GM21825 (cell line): ENCODE data around the gene ZFYVE28.

Source experiments
- ATAC-seq: cut with Tn5 transposase; IDR thresholded peaks from one replicate; pipeline ENCODE4 v1.9.1; 2021; ENCODE audit warnings: mild to moderate bottlenecking, moderate library complexity; ENCODE audit not compliant: unreplicated experiment

The ZFYVE28 gene

GRCh38 chr4:2334826-2335728 is 83.4 kb downstream of the ZFYVE28 start:
- ATAC-seq = no peak

GRCh38 chr4:2333916-2334644 is 84.4 kb downstream of the ZFYVE28 start:
- ATAC-seq = no peak

DNA sequence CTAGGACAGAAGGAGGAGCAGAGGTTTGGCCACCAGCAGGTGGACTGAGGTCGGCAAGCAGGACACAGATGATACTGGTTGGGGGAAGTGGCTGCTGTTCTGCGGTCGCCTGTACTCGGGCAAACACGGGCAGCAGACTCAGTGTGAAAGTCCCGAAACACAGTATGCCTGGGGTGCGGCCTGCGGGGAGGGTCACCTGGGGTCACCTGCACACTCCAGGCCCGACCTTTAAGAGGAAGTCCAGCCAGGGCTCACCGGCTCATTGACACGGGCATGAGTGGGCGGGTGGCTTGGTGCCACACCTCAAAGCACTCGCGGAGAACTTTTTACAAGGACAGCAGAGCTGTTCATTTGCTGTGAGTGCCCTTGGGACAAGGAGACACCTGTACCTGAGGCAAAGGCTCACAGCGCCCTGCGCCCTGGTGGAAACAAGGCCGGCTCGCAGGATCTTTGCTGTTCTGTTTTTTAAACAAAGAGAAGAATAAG is 85.0 kb downstream of the ZFYVE28 start:
- no peak for ATAC-seq

DNA sequence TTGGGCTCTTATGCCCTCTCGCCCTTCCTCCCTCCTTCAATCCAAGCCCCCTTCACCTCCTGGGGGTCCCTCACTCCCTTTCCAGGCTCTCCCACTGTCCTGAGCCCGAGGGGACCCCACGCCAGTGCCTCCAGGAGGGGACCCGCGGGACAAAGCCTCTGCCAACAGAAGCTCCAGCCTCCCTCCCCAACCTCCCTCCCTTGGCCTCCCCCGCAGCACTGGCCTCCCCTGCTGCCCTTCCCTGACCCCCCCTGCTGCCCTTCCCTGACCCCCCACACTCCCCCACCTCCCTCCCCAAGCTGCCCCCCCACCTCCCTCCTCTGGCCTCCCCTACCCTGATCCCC is 85.5 kb downstream of the ZFYVE28 start:
- no peak for ATAC-seq

DNA sequence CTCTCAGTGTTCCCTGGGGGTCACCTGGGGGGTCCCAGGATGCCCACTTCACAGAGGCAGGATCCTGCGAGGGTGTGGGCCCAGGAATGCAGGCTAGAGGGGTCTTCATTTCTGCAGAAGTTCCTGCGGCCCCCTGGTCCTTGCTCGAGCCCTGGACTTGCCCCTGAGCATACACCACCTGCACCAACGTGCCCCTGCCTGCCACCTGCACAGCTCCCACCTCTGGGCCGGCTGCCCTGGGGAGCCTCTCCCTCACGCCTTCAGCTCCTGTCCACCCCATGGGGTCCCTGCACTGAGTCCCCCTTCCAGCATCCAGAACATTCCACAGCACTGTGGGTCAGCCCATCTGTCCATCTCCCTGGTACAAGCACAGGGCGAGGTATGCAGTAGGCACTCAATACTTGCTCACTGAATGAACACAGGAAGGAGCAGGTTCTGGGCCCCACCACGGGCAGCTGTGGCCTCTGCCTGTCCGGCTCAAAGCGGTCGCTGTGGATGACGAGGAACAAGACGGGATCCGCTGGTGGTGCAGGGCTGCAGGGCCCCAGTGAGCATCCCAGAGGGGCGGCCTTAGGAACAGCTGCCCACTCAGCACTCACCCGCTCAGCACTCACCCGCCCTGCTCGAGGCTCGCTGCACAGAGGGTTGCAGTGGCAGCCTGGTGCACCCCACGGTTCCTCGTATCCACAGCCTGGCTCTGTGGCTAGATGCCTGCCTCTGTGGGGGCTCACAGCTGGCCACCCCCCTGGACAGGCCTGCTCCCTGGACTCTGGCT is 86.1 kb downstream of the ZFYVE28 start:
- no peak for ATAC-seq

GRCh38 chr4:2331519-2332200 is 86.8 kb downstream of the ZFYVE28 start:
- no peak for ATAC-seq

DNA sequence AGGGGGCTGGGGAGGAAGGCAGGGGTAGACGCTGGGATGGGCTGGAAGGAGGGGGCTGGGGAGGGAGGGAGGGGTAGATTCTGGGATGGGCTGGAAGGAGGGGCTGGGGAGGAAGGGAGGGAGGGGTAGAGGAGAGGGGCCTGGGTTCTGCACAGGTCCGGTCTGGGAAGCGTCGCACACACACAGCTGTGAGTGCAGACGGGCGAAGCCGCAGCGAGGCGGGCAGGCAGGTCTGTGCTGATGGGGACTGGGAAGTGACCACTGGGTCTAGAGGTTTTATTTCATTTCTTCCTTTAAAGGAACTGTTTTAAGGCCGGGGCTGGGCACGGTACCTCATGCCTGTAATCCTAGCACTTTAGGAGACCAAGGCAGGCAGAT is 87.4 kb downstream of the ZFYVE28 start:
- no peak for ATAC-seq

- ATAC-seq = no peak
These were observed 88.1 kb downstream of the ZFYVE28 start for GRCh38 chr4:2330091-2331042.

GRCh38 chr4:2327579-2327978 is 90.9 kb downstream of the ZFYVE28 start:
- ATAC-seq = no peak

GRCh38 chr4:2324891-2325290 is 93.6 kb downstream of the ZFYVE28 start:
- ATAC-seq = no peak

DNA sequence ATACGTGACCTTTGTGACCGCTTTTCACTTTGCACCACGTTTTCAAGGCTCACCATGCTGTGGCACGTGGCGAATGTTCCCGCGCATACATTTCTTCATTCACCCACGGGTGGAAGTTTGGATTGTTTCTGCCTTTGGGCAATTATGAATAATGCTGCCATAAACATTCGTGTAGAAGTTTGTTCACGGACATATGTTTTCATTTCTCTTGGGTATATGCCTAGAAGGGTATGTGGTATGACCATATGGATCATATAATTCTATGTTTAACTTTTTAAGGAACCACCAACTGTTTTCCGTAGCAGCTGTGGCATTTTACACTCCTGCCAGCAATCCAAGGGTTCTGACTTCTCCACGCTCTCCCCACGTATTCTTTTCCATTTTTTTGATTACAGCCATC is 95.6 kb downstream of the ZFYVE28 start:
- no peak for ATAC-seq

DNA sequence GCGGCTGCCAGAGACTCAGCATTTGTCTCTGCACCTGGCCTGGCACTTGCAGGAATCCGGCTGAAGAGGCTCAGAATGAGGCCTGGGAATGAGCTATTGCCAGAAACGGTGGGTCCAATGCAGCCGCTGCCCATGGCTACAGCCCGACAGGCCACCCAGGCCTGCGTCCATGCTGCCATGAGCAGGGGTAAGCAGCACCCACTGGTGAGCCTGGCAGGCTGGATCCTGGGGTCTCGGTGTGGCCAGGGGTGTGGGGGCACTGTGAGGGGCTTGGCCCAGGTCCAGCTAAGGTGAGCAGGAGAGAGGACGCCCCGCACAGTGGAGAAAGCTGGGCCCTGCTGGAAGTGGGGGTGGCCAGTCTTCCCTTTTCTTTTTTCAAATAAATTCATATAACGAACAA is 96.2 kb downstream of the ZFYVE28 start:
- no peak for ATAC-seq

DNA sequence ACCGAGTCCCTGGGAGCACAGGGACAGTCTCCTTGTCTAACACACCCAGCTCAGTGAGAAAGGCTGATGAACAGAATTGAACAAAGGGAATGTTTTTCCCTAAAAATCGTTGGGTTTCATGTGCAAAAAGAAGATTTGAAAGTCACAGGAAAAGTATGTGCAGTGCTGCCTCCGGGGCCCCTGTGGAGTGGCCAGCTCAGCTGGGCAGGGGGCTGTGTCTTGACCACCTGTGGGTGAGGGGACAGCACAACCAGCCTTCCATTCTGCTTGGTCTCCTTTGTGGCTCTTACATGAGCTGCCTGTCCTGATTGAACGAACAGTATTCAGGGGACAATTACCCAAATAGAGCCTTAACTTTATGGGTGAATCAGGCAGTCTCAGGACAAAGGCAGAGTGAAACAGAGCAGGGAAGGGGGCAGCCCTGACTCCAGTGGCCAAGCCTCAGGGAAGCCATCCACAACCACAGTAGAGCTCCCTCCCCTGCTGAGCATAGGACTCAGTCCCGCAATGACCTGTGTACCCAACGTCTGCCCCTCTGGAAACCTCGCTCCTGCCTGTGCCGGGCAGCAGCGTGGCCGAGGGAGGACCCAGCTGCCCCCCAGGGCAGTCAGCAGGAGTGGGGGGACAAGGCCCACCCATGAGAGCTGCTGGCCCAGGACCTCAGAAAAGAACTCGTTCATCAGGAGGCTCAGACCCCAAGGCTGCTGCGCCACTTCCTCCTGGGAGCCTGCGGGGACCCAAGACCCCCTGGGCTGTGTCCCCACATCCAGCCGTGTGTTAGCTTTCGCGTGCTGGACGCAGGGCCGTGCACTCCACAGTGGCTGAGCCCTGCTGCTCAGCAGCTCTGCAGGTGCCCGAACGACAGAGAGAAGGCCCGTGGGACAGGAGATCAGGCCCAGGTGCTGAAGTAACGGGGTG is 96.9 kb downstream of the ZFYVE28 start:
- ATAC-seq = no peak

GRCh38 chr4:2320746-2321145 is 97.7 kb downstream of the ZFYVE28 start:
- ATAC-seq = no peak

- ATAC-seq = no peak
These were observed 98.3 kb downstream of the ZFYVE28 start for GRCh38 chr4:2320152-2320551.

- no peak for ATAC-seq
These were observed 99.6 kb downstream of the ZFYVE28 start for GRCh38 chr4:2318885-2319284.

DNA sequence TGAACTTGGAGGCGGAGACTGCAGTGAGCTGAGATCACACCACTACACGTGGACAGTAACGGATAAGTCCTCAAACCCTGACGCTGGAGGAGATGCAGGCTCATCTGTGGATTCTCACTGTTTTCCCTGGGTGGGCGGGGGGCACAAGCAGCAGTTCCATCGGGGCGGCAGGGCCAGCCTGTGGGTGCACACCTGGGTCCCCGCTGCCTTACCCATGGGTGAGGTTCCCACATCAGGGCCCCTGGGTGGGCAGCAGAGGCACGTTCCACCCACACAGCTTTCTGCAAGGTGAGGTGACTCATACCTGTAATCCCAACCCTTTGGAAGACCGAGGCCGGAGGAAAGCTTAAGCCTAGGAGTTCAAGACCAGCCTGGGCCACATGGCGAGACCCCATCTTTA is 100.0 kb downstream of the ZFYVE28 start:
- no peak for ATAC-seq

DNA sequence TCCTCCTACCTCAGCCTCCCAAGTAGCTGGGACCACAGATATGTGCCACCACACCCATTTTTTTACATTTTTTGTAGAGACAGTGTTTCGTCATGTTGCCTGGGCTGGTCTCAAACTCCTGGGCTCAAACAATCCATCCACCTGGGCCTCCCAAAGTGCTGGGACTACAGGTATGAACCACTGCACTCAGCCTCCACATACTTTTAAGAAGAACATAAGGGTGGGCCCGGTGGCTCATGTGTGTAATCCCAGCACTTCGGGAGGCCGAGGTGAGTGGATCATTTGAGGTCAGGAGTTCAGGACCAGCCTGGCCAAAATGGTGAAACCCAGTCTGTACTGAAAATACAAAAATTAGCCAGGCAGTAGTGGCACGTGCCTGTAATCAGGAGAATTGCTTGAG is 105.1 kb downstream of the ZFYVE28 start:
- no peak for ATAC-seq
